ENCODE results near the gene APOA4.

APOA4 gene

GRCh38 chr11:116823031-116823843 lies at the start of gene APOA4:
APOA4 (minus strand) TSS chr11:116823304; CDS start chr11:116823191, 113 bp downstream.
- no peak for DNase-seq

GRCh38 chr11:116871248-116871647 lies 48.1 kb upstream of the APOA4 start:
- no peak for DNase-seq

GRCh38 chr11:116870054-116870453 lies 47.0 kb upstream of the APOA4 start:
- no peak for DNase-seq

DNA sequence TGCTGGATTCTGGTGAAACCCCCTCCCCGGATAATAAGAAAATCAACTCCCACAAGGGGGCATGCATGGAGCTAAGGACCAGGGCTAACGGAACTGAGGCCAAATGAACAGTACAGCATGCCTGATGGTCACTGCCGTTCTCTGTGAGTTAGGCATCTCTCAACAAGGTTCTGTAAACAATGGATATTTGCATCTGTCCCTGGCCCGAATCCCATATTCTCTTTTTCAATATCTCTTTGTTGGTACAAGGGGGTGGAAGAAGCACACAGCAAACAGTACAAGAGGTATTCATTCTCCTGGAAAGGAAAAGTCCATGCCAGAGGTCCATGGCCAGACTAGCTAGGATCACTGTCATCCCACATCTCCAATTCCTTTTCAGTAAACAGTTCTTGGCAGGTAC lies 46.5 kb upstream of the APOA4 start:
- no peak for DNase-seq

- DNase-seq, result no peak
Measured at GRCh38 chr11:116868066-116868465, 45.0 kb upstream of the APOA4 start.

DNA sequence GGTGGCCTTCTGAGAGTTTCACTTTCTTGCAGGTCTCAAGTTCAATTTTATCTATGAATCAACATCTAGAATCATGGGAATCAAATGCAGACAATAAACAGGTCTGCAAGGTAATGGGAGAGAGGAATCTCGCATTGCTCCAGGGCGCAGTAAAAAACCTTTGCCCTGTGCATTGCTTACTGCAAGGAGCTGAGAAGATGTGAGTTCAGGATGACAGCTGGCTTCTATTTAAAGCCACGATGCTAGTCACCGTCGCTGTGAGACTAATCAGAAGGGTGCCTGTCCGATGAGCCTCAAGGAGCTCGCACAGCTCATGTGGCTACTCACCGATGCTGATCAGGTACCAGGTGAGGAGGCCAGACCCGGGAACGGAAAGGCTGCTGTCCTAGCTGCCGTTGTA lies 44.5 kb upstream of the APOA4 start:
- DNase-seq, result no peak

- DNase-seq, result no peak
Measured at GRCh38 chr11:116866804-116867455, 43.8 kb upstream of the APOA4 start.

DNA sequence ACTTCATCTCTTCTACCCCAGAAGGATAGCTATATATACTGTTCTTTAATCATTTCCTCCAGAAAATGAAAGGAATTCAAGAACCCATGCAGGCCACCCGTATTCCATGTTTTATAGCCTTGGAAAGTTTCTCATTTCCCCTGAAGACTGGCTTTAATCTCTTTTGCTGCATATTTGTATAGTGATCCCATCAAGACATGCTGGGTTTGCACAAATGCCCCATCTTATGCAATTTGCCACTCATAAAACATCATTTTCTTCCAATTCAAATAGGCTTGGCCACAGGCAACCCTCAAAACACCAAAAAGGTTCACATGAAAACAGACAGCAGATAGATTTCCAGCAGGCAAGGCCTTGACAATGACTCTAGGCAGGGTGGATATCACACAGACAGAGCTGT lies 42.6 kb upstream of the APOA4 start:
- no peak for DNase-seq

GRCh38 chr11:116864531-116864930 lies 41.4 kb upstream of the APOA4 start:
- DNase-seq, result no peak

GRCh38 chr11:116862951-116863350 lies 39.8 kb upstream of the APOA4 start:
- DNase-seq, result no peak

DNA sequence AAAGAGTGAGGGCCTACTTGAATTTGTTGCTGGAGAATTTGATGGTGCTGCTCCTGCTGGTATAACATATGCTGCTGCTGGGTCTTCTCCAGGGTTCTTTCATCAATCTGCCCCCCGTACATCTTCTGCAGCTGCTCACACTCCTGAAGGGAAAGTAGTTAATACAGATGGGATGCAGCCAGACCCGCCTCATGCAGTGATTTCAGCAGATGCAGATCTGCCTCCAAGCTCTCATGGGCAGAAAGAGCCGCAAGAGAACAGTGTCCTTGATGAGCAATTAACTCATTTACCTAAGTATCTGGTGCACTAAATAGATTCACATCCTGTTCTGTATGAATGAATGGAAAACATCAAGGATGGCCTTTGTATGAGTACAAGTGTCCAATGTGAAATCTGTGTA lies 39.1 kb upstream of the APOA4 start:
- DNase-seq, result no peak

DNA sequence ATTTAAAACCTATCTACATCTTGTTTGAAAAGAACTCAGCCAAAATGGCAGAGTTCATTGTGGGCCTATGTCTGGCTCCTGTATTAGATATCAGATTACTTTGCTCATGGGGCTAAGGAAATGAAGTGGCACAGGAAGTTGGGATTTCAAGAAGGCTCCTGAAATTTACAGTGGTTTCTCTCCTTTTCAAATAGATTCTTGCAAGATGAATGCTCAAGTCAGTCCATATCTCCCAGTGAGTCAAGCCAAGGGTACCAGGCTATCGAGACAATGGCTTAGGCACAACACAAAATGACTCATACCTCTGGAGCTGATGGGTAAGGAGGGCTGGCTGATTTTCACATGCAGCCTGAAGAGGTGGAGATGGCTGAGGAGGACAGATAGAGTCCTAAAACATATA lies 38.4 kb upstream of the APOA4 start:
- DNase-seq, result no peak

- no peak for DNase-seq
Measured at GRCh38 chr11:116860303-116860702, 37.2 kb upstream of the APOA4 start.

- DNase-seq, result no peak
Measured at GRCh38 chr11:116859175-116859574, 36.1 kb upstream of the APOA4 start.

DNA sequence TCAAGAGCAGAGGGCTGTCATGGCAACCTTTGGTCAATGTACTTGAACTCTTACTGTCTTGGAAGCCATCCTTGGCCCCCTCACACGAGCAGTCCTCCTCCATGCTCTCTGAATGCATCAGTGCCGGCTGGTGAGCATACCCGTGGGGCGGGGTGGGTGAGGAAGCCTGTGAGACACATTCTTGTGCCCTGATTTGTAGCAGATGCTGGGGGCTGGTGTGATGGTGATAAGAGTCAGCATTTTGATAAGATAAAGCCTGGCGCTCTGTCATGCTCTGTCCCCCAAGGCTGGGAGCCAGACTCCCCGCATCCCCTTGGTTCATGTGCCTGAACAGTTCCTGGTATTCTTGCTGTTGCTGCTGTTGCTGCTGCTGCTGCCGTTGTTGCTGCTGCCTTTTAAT lies 34.8 kb upstream of the APOA4 start:
- DNase-seq, result no peak

DNA sequence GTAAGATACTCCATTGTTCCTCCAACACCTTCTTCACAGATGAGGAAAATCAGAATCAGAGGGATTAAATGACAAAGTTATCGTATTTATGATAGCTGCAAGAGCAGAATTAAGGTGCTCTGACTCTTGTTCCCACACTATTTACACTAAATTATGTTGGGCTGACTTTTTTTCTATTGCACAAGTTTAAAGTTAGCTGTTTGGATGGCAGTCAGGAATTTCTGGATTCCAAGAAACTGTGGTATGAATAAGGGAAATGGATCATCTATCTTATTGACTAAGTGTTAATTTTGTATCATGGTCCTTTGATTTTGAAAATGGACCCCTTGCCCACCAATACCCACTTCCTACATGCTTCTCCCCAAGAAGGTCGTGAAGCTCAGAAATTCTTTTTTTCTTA lies 34.2 kb upstream of the APOA4 start:
- DNase-seq, result no peak

DNA sequence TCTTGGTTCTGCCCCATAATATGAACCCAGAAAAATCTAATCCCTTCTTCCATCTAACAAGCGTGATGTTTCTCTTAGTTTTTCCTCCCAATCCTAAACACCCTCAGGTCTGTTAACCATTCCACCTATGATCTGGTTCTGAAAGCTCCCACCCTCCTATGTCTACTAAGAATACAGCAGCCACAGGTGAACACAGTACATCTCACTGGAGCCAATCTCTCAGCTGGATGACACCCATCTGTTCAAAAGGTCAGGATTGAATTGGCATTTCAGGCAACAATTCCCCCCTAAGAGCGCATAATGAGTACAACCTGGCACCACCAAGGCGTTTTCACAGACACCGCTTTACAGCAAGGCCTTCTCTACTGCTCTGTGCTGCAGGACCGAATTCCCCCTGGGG lies 33.3 kb upstream of the APOA4 start:
- DNase-seq, result no peak

DNA sequence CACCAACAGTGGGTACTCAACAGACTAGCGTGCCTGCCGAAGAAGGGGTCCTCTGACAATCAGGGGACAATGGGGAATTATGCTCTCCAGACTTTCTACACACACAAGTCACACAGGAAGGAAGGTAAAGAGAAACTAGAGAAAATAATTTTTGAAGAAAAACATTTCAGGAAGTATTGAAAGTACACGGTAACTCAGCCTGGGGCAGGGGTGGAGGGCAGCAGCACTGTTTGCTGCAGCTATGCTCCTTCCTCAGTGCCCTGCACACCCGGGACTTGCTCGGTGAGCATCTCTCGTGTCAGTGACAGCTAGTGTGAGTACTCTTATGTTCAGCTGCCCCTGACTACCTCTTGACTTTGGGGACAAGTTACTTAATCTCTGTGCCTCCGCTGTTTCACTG lies 32.3 kb upstream of the APOA4 start:
- no peak for DNase-seq

- DNase-seq, result no peak
Measured at GRCh38 chr11:116853461-116854073, 30.5 kb upstream of the APOA4 start.

DNA sequence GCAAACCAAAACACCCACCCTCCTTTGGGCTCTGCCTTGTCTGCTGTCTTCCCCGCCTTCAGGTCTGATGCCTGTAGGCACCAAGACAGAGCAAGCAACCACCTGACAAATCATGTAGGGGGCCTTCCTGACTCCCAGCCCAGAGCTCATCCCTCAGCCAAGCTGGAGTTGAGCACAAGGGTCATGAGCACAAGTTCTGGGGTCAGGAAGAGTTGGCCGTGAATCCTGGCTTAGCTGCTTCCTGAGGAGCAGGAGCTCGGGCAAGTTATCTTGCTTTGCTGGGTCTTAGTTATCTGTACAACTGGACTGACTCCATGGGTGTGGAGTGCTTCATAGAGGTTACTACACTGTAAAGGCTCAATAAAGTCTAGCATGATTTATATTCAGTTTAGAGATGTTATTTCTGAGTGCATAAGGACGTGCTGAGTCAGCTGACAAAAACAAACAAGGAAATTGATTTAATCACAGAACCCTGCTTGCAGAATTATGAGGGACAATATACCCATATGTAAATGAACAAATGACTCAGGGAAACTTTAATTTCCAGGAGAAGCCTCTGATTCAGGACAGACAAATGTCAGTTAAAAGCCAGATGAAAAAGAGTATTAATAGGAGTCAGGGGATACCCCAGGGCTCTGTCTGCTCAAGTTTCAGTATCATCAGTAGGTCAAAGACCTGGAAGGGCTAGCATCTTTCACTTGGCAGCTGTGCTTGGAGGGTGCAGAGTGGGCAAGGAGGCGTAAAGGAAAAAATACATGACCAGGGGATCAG lies 29.3 kb upstream of the APOA4 start:
- DNase-seq, result peak in 1 of 3 experiments; percentile 38

- DNase-seq, result no peak
Measured at GRCh38 chr11:116851626-116852025, 28.5 kb upstream of the APOA4 start.

- no peak for DNase-seq
Measured at GRCh38 chr11:116849486-116849885, 26.4 kb upstream of the APOA4 start.

DNA sequence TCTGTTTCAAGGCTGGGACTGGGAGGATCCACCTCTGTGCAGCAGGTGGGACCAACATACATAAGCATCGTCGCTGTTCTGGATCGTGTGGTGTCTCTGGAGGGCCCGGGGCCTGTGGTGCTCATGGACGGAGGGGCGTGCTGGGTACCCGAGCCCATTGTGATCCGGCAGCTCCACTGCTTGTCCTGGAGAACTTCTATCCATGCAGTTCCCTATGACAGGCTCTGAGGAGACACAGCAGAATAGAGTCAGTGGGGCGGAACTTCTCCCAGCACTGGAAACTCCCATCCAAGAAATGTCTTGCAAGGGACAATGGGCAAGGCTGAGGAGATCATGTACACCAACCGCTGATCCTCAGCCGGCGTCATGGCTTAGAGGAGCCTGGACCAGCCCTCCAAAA lies 26.0 kb upstream of the APOA4 start:
- no peak for DNase-seq

Measured in NCI-H1417 (cell line).